Lower lobe of right lung (tissue), 2 donors: ENCODE measurements around the gene HELT. TPM values are rescaled to one million over a fixed set of nuclear protein-coding genes. Genes with fewer than 3 reads are reported as not detected.
"Not testable (repeated sequence)": the region's sequence is repeated elsewhere in the genome, so short reads cannot be mapped to it uniquely, and the experiment has no call there.

Experiments used
- ATAC-seq, 2 donors: fragments of 200-7000 bp; cut with Tn5 transposase; one replicate each; pipeline ENCODE4 v1.9.1; 2020 to 2022; ENCODE audit warnings: mild to moderate bottlenecking in 2 of 2, moderate library complexity in 2 of 2
- DNase-seq: peaks from one replicate; pipeline ENCODE4 v3.0.0-alpha.2; 2020
- H3K27ac ChIP-seq: fragments of 200-600 bp; one replicate; pipeline ENCODE4 v1.8.0; 2022
- H3K27me3 ChIP-seq: fragments of 200-600 bp; one replicate; pipeline ENCODE4 v1.8.0; 2022; ENCODE audit warnings: low read depth
- H3K36me3 ChIP-seq: fragments of 200-600 bp; one replicate; pipeline ENCODE4 v1.8.0; 2022; ENCODE audit warnings: mild to moderate bottlenecking
- H3K4me1 ChIP-seq: fragments of 200-600 bp; one replicate; pipeline ENCODE4 v1.8.0; 2022
- H3K4me3 ChIP-seq: fragments of 200-600 bp; one replicate; pipeline ENCODE4 v1.8.0; 2022; ENCODE audit warnings: mild to moderate bottlenecking
- H3K9me3 ChIP-seq: fragments of 200-600 bp; one replicate; pipeline ENCODE4 v1.8.0; 2022
- intact Hi-C: fragments of 100-400 bp; cut with DNase I; formaldehyde crosslinking; loops from one replicate; pipeline ENCODE4 v1.11.0; 2022
- long read RNA-seq: library from polyadenylated mRNA; unstranded; transcript quantifications from one replicate; pipeline ENCODE4 v2.0.0, GENCODE V29; 2021
- total RNA-seq: library from RNA; stranded (reverse); fragmentation: NEBNext Ultra II Directional; extraction: Animal tissue kit (Norgen Biotek cat#: 25700); gene quantifications from one replicate; pipeline ENCODE4 v1.2.1, GENCODE V29; 2021
- TF ChIP-seq, protein P1 (sequence below): fragments of 200-600 bp; IDR thresholded peaks from one replicate; pipeline ENCODE4 v1.8.0; 2022; ENCODE audit warnings: antibody characterized with exemption, mild to moderate bottlenecking
- donor health status: DM: no; HTN: yes; CAD: no; lungs with severe emphysema.

HELT gene, protein sequence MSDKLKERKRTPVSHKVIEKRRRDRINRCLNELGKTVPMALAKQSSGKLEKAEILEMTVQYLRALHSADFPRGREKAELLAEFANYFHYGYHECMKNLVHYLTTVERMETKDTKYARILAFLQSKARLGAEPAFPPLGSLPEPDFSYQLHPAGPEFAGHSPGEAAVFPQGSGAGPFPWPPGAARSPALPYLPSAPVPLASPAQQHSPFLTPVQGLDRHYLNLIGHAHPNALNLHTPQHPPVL
- total RNA-seq, result 0.97 TPM
- long read RNA-seq, result 0 reads

DNA sequence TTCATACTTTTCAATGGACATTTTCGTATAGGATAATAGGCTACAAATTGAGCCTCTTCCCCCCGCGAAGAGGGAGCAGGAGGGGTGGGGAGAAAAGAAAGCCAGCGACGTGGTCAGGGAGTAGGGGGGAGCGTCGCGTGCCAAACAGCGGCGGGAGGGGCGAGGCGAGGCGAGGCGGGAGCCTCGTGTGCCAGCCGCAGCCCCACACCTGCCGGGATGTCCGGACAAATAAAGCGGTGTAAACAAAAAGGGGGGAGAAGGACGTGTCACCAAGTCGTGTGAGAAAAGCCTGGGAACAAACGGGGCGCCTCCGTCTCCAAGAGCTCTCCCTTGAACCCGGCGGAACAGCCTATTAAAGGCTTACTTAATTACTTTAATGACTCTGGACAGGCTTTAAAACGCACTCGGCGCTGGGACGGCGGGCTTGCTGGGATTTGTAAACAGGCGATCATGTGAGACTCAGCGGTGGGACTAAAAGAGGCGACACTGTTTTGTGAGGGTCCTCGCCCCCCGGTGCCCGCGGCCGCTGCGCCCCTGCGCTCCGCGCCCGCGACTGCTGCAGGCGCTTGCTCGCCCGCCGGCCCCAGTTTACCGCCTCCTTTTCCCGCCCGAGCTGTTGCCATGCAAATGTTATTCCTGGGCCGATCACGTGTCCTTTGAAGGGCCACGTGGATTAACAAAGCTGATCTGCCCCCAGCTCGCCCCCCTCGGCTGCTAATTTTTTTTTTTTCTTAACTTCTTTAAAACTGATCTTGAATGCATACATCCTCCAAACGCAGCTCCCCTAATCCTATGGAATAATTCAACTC is at the start of gene HELT:
Gene HELT, plus strand, starts transcription at position 527 of the 809 bp plus-strand sequence. CDS start 439 bp downstream, outside the sequence.
- TF ChIP-seq, protein P1, sequence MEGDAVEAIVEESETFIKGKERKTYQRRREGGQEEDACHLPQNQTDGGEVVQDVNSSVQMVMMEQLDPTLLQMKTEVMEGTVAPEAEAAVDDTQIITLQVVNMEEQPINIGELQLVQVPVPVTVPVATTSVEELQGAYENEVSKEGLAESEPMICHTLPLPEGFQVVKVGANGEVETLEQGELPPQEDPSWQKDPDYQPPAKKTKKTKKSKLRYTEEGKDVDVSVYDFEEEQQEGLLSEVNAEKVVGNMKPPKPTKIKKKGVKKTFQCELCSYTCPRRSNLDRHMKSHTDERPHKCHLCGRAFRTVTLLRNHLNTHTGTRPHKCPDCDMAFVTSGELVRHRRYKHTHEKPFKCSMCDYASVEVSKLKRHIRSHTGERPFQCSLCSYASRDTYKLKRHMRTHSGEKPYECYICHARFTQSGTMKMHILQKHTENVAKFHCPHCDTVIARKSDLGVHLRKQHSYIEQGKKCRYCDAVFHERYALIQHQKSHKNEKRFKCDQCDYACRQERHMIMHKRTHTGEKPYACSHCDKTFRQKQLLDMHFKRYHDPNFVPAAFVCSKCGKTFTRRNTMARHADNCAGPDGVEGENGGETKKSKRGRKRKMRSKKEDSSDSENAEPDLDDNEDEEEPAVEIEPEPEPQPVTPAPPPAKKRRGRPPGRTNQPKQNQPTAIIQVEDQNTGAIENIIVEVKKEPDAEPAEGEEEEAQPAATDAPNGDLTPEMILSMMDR, result no peak

DNA sequence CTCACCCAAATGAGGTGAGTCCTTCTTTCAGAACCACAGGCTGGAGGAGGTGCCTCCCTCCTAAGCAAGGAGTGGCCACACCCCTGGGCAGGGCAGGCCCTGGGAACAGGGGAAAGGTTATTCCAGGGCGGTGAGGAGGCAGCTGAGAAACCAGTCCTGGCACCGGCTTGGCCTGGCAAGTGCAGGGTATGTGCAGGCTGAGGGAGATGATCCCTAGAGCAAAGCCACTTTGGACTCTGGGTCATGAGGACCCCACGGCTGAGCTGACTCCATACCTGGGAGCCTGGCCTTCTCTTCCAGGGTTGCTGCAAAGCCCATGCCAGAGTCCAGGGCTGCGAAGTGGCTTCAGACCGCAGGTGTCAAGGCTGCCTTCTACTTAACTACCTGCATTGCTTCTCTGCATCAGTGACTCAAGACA is 49.5 kb upstream of the HELT start:
- peak; percentile 82 for DNase-seq
- intact Hi-C loops, result no loop called here

More for the DNA sequence above, at the start of gene HELT:
- Histone ChIP-seq H3K36me3 (no peaks in the 10 kb centered on the region), H3K27ac (no peak within 1 kb of the TSS), H3K9me3 (no peaks in the 10 kb centered on the region), H3K4me3 (peak within 1 kb of the TSS; percentile 27), H3K4me1 (peaks cover 25% of the 10 kb centered on the region), H3K27me3 (peaks cover 97% of the 10 kb centered on the region)
- DNase-seq (no peak), ATAC-seq (no peak)
- intact Hi-C loops, result no loop called here

DNA sequence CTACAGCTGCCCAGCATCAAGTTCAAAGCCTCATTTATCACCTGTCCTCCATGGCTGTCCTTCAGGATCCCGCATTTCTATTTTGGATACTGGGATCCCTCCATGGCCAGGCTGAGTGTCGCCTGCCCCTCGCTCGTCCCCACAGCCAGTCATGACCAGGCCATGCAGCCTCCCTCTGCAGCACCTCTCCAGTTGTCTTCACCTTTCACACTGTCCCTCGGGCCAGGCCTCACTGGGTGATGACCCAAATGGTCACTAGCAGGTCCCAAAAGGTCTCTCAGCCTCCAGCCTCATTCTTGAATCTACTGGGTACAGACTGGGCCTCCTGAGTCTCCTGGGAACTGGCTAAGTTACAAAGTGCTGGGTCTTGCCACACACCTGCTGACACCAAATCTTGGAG is 48.7 kb upstream of the HELT start:
- no peak overlapping the region for H3K27ac ChIP-seq
- no peak for ATAC-seq
- H3K9me3 ChIP-seq, result no peaks in the 10 kb centered on the region
- H3K4me1 ChIP-seq, result no peaks in the 10 kb centered on the region
- intact Hi-C loops, result no loop called here
- TF ChIP-seq, protein P1, result no peak
- H3K36me3 ChIP-seq, result no peaks in the 10 kb centered on the region
- H3K4me3 ChIP-seq, result no peak overlapping the region
- no peaks in the 10 kb centered on the region for H3K27me3 ChIP-seq
- DNase-seq, result no peak

More for the DNA sequence above, 49.5 kb upstream of the HELT start:
- H3K36me3 ChIP-seq, result no peaks in the 10 kb centered on the region
- no peaks in the 10 kb centered on the region for H3K4me1 ChIP-seq
- no peak overlapping the region for H3K4me3 ChIP-seq
- ATAC-seq, result peak; percentile 96 to 98
- no peaks in the 10 kb centered on the region for H3K9me3 ChIP-seq
- H3K27me3 ChIP-seq, result no peaks in the 10 kb centered on the region
- TF ChIP-seq, protein P1, result no peak
- no peak overlapping the region for H3K27ac ChIP-seq

DNA sequence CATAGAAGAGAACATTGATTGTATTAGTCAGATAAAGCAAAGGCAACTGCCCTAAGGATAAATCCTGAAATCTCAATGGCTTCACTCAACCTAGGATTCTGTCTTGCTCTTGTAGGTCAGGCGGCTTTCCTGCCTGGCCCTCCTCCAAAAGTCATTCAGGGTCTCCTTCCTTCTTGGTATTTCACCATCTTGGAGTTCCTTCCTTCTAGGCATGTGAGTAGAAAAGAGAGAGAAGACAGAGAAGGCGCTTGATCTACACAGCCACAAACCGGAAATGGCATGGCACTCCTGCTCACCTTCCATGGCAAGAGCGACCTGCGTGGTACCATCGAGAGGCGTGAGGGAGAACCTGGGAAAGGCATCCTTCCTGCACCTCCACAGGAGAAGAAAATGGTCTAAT is 45.3 kb upstream of the HELT start:
- H3K4me1 ChIP-seq, result peaks cover under 1% of the 10 kb centered on the region
- H3K36me3 ChIP-seq, result no peaks in the 10 kb centered on the region
- no peaks in the 10 kb centered on the region for H3K27me3 ChIP-seq
- no peak overlapping the region for H3K27ac ChIP-seq
- no peak for DNase-seq
- no peaks in the 10 kb centered on the region for H3K9me3 ChIP-seq
- H3K4me3 ChIP-seq, result no peak overlapping the region
- TF ChIP-seq, protein P1, result no peak
- intact Hi-C loops, result no loop called here
- ATAC-seq, result no peak

DNA sequence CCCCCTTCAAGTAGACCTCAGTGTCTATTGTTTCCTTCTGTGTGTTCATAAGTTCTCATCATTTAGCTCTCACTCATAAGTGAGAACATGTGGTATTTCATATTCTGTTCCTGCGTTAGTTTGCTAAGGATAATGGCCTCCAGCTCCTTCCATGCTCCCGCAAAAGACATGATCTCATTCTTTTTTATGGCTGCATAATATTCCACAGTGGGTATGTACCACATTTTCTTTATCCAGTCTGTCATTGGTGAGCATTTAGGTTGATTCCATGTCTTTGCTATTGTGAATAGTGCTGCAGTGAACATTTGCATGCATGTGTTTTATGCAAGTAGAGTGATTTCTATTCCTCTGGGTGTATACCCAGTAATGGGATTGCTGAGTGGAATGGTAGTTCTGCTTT is 41.9 kb upstream of the HELT start:
- H3K27ac ChIP-seq, DNase-seq, intact Hi-C loops, H3K9me3 ChIP-seq, H3K4me1 ChIP-seq, H3K36me3 ChIP-seq, ATAC-seq, H3K27me3 ChIP-seq, H3K4me3 ChIP-seq: not testable (repeated sequence)

DNA sequence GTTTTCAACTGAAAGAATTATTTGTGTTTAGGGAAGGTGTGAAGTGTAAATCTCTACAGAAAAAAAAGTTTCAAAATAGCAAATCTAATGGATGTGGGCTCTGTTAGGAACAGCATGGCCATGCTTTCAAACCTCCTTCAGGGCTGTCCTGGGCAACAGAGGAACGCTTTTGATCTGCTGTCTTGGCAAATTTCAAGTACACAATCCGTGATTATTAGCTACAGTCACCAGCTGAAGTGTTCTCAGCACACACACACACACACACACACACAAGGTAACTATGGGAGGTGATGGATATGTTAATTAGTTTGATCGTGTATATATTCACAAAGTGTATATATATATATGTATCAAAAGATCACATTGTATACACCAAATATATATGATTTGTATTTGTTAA is 40.5 kb upstream of the HELT start:
- H3K27ac ChIP-seq, result no peak overlapping the region
- DNase-seq, result no peak
- H3K4me3 ChIP-seq, result no peak overlapping the region
- no peaks in the 10 kb centered on the region for H3K9me3 ChIP-seq
- intact Hi-C loops, result no loop called here
- peaks cover 6% of the 10 kb centered on the region for H3K4me1 ChIP-seq
- TF ChIP-seq, protein P1, result no peak
- H3K36me3 ChIP-seq, result no peaks in the 10 kb centered on the region
- peaks cover 15% of the 10 kb centered on the region for H3K27me3 ChIP-seq
- ATAC-seq, result peak in 1 of 2 donors; percentile 12
